OCI-LY3 (cell line): ENCODE measurements around the gene SH3BGRL3.
A peak's percentile ranks its signal among the peaks of the same experiment; 100 is the strongest.

Experiments used
- H2AFZ ChIP-seq: fragments of 200-600, 300-600 bp; shearing (Covaris generic); 2 replicates; pipeline ENCODE4 v1.6.0; 2014; ENCODE audit warnings: antibody characterized with exemption, low read depth, low read length
- H3K27ac ChIP-seq: fragments of 200-600, 300-600 bp; sonication (generic); 2 replicates; pipeline ENCODE4 v1.5.1; 2014; ENCODE audit warnings: mild to moderate bottlenecking, low read length, moderate library complexity, mixed read lengths
- H3K27me3 ChIP-seq: fragments of 200-600, 300-600 bp; sonication (generic); 2 replicates; pipeline ENCODE4 v1.6.1; 2014; ENCODE audit warnings: low read depth, low read length, mixed read lengths
- H3K36me3 ChIP-seq: fragments of 200-600, 300-600 bp; sonication (generic); replicated peaks from 2 replicates; pipeline ENCODE3; 2014; ENCODE audit warnings: low read depth, low read length, mixed read lengths
- H3K4me1 ChIP-seq: fragments of 300-600, 200-600 bp; sonication (generic); 2 replicates; pipeline ENCODE4 v1.6.1; 2014; ENCODE audit warnings: low read length, mixed read lengths
- H3K4me2 ChIP-seq: fragments of 200-600, 300-600 bp; sonication (generic); 2 replicates; pipeline ENCODE4 v1.6.1; 2014; ENCODE audit warnings: low read length, mixed read lengths
- H3K4me3 ChIP-seq: fragments of 300-600, 200-600 bp; sonication (generic); 2 replicates; pipeline ENCODE4 v1.5.1; 2014; ENCODE audit warnings: antibody characterized with exemption, mild to moderate bottlenecking, low read length, moderate library complexity
- H3K79me2 ChIP-seq: fragments of 300-600, 200-600 bp; shearing (Covaris generic); 2 replicates; pipeline ENCODE4 v1.6.1; 2014; ENCODE audit warnings: mild to moderate bottlenecking, low read length, mixed read lengths
- H3K9ac ChIP-seq: fragments of 300-600, 200-600 bp; shearing (Covaris generic); 2 replicates; pipeline ENCODE4 v1.6.0; 2014; ENCODE audit warnings: mild to moderate bottlenecking, low read length, moderate library complexity
- H3K9me3 ChIP-seq: fragments of 200-600, 300-600 bp; shearing (Covaris generic); 2 replicates; pipeline ENCODE4 v1.6.1; 2014; ENCODE audit warnings: low read length, mixed read lengths; ENCODE audit not compliant: insufficient read depth
- H4K20me1 ChIP-seq: fragments of 200-600, 300-600 bp; sonication (generic); 2 replicates; pipeline ENCODE4 v1.6.1; 2016; ENCODE audit warnings: low read length, mixed read lengths; ENCODE audit not compliant: insufficient read depth
- EZH2phosphoT487 ChIP-seq: fragments of 200-600 bp; shearing (Covaris generic); IDR thresholded peaks from 2 replicates; pipeline ENCODE4 v1.6.1; 2018; ENCODE audit warnings: antibody characterized with exemption, mixed run types, low read depth
- TF ChIP-seq, protein P1 (sequence below): fragments of 200-600, 300-600 bp; sonication (generic); IDR thresholded peaks from 2 replicates; pipeline ENCODE4 v1.5.1; 2014; ENCODE audit warnings: antibody characterized with exemption, low read length, low read depth

SH3BGRL3 gene

DNA sequence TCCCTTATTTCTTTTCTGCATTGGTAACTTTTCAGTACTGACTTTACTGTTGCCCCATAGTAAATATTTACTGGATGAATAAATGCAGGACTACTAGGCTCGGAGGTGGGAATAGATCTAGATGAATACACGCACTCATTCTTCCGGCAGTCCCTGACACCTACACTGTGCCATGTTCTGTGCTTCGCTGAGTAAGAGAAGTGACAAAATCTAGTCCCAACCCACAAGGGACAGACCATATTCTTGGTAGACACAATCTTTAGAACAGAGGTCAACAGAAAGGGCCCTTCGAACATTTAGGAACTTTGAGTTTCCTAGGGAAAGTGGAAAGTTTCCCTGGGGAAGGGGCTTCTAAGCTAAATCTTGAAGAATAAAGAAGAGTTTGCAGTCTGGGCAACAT, 34.6 kb downstream of the SH3BGRL3 start:
- no peaks in the 10 kb centered on the region for H3K27me3 ChIP-seq
- H2AFZ ChIP-seq, result no peak overlapping the region
- H3K27ac ChIP-seq, result no peak overlapping the region
- no peak overlapping the region for H3K4me2 ChIP-seq
- no peaks in the 10 kb centered on the region for H4K20me1 ChIP-seq
- no peak overlapping the region for H3K9ac ChIP-seq
- H3K4me1 ChIP-seq, result peaks cover 34% of the 10 kb centered on the region
- H3K9me3 ChIP-seq, result no peaks in the 10 kb centered on the region
- no peak overlapping the region for H3K4me3 ChIP-seq
- no peaks in the 10 kb centered on the region for H3K79me2 ChIP-seq
- H3K36me3 ChIP-seq, result no peaks in the 10 kb centered on the region
- TF ChIP-seq, protein P1, sequence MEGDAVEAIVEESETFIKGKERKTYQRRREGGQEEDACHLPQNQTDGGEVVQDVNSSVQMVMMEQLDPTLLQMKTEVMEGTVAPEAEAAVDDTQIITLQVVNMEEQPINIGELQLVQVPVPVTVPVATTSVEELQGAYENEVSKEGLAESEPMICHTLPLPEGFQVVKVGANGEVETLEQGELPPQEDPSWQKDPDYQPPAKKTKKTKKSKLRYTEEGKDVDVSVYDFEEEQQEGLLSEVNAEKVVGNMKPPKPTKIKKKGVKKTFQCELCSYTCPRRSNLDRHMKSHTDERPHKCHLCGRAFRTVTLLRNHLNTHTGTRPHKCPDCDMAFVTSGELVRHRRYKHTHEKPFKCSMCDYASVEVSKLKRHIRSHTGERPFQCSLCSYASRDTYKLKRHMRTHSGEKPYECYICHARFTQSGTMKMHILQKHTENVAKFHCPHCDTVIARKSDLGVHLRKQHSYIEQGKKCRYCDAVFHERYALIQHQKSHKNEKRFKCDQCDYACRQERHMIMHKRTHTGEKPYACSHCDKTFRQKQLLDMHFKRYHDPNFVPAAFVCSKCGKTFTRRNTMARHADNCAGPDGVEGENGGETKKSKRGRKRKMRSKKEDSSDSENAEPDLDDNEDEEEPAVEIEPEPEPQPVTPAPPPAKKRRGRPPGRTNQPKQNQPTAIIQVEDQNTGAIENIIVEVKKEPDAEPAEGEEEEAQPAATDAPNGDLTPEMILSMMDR, result no peak
- no peak for TF ChIP-seq EZH2phosphoT487

GRCh38 chr1:26315874-26316850, 36.3 kb downstream of the SH3BGRL3 start:
- no peak overlapping the region for H3K27ac ChIP-seq

GRCh38 chr1:26317146-26317545, 37.3 kb downstream of the SH3BGRL3 start:
- Histone ChIP-seq H3K79me2 (no peaks in the 10 kb centered on the region), H4K20me1 (no peaks in the 10 kb centered on the region), H3K27me3 (no peaks in the 10 kb centered on the region), H2AFZ (peak overlapping the region; percentile 81), H3K4me1 (peaks cover 45% of the 10 kb centered on the region), H3K27ac (no peak overlapping the region; the same call in 1 of the 2 replicates), H3K9me3 (no peaks in the 10 kb centered on the region), H3K4me2 (peak overlapping the region; percentile 49), H3K9ac (peak overlapping the region; percentile 20; the same call in 1 of the 2 replicates), H3K4me3 (peak overlapping the region; percentile 31; the same call in 1 of the 2 replicates), H3K36me3 (no peaks in the 10 kb centered on the region)
- no peak for TF ChIP-seq EZH2phosphoT487
- TF ChIP-seq, protein P1, result no peak

More at GRCh38 chr1:26315874-26316850, 36.3 kb downstream of the SH3BGRL3 start:
- H3K9ac ChIP-seq, result 0 out of 2 replicates have a peak overlapping the region, but pooled peaks have one; percentile 17
- TF ChIP-seq EZH2phosphoT487, result no peak
- TF ChIP-seq, protein P1, result no peak
- H3K36me3 ChIP-seq, result no peaks in the 10 kb centered on the region
- no peaks in the 10 kb centered on the region for H3K27me3 ChIP-seq
- H3K79me2 ChIP-seq, result no peaks in the 10 kb centered on the region
- H4K20me1 ChIP-seq, result no peaks in the 10 kb centered on the region
- no peak overlapping the region for H2AFZ ChIP-seq
- H3K4me1 ChIP-seq, result peaks cover 36% of the 10 kb centered on the region
- peak overlapping the region; percentile 50; the same call in 1 of the 2 replicates for H3K4me3 ChIP-seq
- no peaks in the 10 kb centered on the region for H3K9me3 ChIP-seq
- peak overlapping the region; percentile 76 for H3K4me2 ChIP-seq

- peak within 1 kb of the TSS; percentile 49 for H3K4me2 ChIP-seq
- H4K20me1 ChIP-seq, result no peaks in the 10 kb centered on the region
- H3K79me2 ChIP-seq, result no peaks in the 10 kb centered on the region
- peak within 1 kb of the TSS; percentile 81 for H2AFZ ChIP-seq
- H3K27ac ChIP-seq, result no peak within 1 kb of the TSS; the same call in 1 of the 2 replicates
- TF ChIP-seq, protein P1, result no peak
- H3K9me3 ChIP-seq, result no peaks in the 10 kb centered on the region
- H3K4me1 ChIP-seq, result peaks cover 46% of the 10 kb centered on the region
- H3K36me3 ChIP-seq, result no peaks in the 10 kb centered on the region
- H3K4me3 ChIP-seq, result peak within 1 kb of the TSS; percentile 31; the same call in 1 of the 2 replicates
- no peaks in the 10 kb centered on the region for H3K27me3 ChIP-seq
- peak within 1 kb of the TSS; percentile 20; the same call in 1 of the 2 replicates for H3K9ac ChIP-seq
Measured at GRCh38 chr1:26317612-26318337, 37.9 kb downstream of the SH3BGRL3 start, which contains the start of gene CD52. TSS of gene CD52 (plus strand) at chr1:26317958. CDS start at chr1:26318018, 60 bp downstream.
